H1 (cell line): ENCODE data around the gene CPA4. TPM values are rescaled to one million over a fixed set of nuclear protein-coding genes. Genes with fewer than 3 reads are reported as not detected.

Experiments used
- CTCF ChIA-PET: fragments of 300-600 bp; sonication (Branson Sonifier 250); formaldehyde crosslinking; loops from one replicate; lab custom pipeline; 2021; ENCODE audit not compliant: partially characterized antibody; lab: Charles Lee
- POLR2A ChIA-PET: fragments of 300-600 bp; sonication (Branson Sonifier 250); formaldehyde crosslinking; loops from one replicate; lab custom pipeline; 2021; ENCODE audit warnings: inconsistent platforms; ENCODE audit not compliant: partially characterized antibody; lab: Charles Lee
- DNase-seq, 2 experiments: peaks; one replicate each; pipeline versions ENCODE4 v3.0.0 to v3.0.0-alpha.2; 2010 to 2022; ENCODE audit warnings: low spot score in 2 of 2, low read depth in 1 of 2, mixed read lengths in 1 of 2
- FAIRE-seq: peaks from 2 replicates; lab custom pipeline; 2011; peaks lifted over from hg19 to GRCh38; lab: Jason Lieb, UNC
- H2AFZ ChIP-seq: 2 replicates; pipeline ENCODE4 v1.8.1; 2012; ENCODE audit warnings: low read length, inconsistent platforms
- H2AK5ac ChIP-seq: 2 replicates; pipeline ENCODE4 v1.6.1; 2013; ENCODE audit warnings: low read depth, low read length
- H2BK120ac ChIP-seq: replicated peaks from 2 replicates; pipeline ENCODE3; 2013; ENCODE audit warnings: low read depth, low read length, inconsistent platforms
- H2BK12ac ChIP-seq: 2 replicates; pipeline ENCODE4 v1.6.1; 2013; ENCODE audit warnings: low read depth, low read length
- H2BK15ac ChIP-seq: 2 replicates; pipeline ENCODE4 v1.6.1; 2013; ENCODE audit warnings: low read length
- H2BK20ac ChIP-seq: 2 replicates; pipeline ENCODE4 v1.6.1; 2013; ENCODE audit warnings: low read length
- H2BK5ac ChIP-seq: 2 replicates; pipeline ENCODE4 v1.6.1; 2013; ENCODE audit warnings: low read depth, low read length
- H3K14ac ChIP-seq: 2 replicates; pipeline ENCODE4 v1.6.1; 2013; ENCODE audit warnings: inconsistent platforms; ENCODE audit not compliant: insufficient read length
- H3K18ac ChIP-seq: 2 replicates; pipeline ENCODE4 v1.6.1; 2013; ENCODE audit warnings: low read length; ENCODE audit errors: extremely low read depth
- H3K23ac ChIP-seq: 2 replicates; pipeline ENCODE4 v1.6.1; 2013; ENCODE audit warnings: inconsistent platforms; ENCODE audit not compliant: insufficient read length
- H3K23me2 ChIP-seq: 2 replicates; pipeline ENCODE4 v1.6.1; 2013; ENCODE audit warnings: low read depth, low read length
- H3K27ac ChIP-seq: 2 replicates; pipeline ENCODE4 v1.6.1; 2011; ENCODE audit warnings: low read depth, low read length, inconsistent platforms
- H3K27me3 ChIP-seq, 4 experiments: replicated peaks in 1 of 4; 1 replicate in 1 of 4; 2 replicates in 3 of 4; pipeline versions ENCODE4 v1.6.1 to v1.8.1; 2011 to 2013; ENCODE audit warnings: low read length in 3 of 4, mild to moderate bottlenecking in 3 of 4, inconsistent platforms in 2 of 4, mixed read lengths in 2 of 4, moderate library complexity in 1 of 4; ENCODE audit not compliant: control insufficient read depth in 3 of 4, insufficient read depth in 3 of 4; ENCODE audit errors: extremely low read depth in 1 of 4
- H3K36me3 ChIP-seq, 4 experiments: 2 replicates each; pipeline versions ENCODE4 v1.6.1 to v1.8.1; 2011 to 2013; ENCODE audit warnings: mild to moderate bottlenecking in 4 of 4, low read length in 3 of 4, moderate library complexity in 2 of 4, control low read depth in 1 of 4, inconsistent platforms in 1 of 4; ENCODE audit not compliant: insufficient read depth in 4 of 4, control insufficient read depth in 2 of 4
- H3K4ac ChIP-seq: replicated peaks from 2 replicates; pipeline ENCODE3; 2013; ENCODE audit warnings: low read length, low read depth, mixed read lengths, inconsistent platforms; ENCODE audit not compliant: insufficient read length
- H3K4me1 ChIP-seq, 4 experiments: replicated peaks in 1 of 4; 1 replicate in 1 of 4; 2 replicates in 3 of 4; pipeline versions ENCODE4 v1.6.1 to v1.8.1; 2011 to 2013; ENCODE audit warnings: low read length in 3 of 4, inconsistent platforms in 2 of 4, mixed read lengths in 1 of 4; ENCODE audit not compliant: insufficient read depth in 4 of 4, control insufficient read depth in 3 of 4
- H3K4me2 ChIP-seq, 2 experiments: 2 replicates each; pipeline versions ENCODE4 v1.6.1 to v1.8.1; 2011 to 2013; ENCODE audit warnings: low read depth in 2 of 2, low read length in 2 of 2, control low read depth in 1 of 2, inconsistent platforms in 1 of 2, mild to moderate bottlenecking in 1 of 2; ENCODE audit not compliant: insufficient read depth in 1 of 2
- H3K4me3 ChIP-seq, 4 experiments: fragments of 200-600, 300-600 bp in 1 of 4; sonication (generic), shearing (Covaris generic), sonication (Bioruptor Twin) in 1 of 4; 2 replicates each; pipeline versions ENCODE4 v1.5.1 to v1.8.1; 2011 to 2016; ENCODE audit warnings: low read length in 4 of 4, low read depth in 3 of 4, control low read depth in 2 of 4, inconsistent platforms in 2 of 4, mild to moderate bottlenecking in 2 of 4, mixed read lengths in 1 of 4, moderate library complexity in 1 of 4; ENCODE audit not compliant: insufficient read depth in 2 of 4; ENCODE audit errors: extremely low read depth in 1 of 4
- H3K56ac ChIP-seq: replicated peaks from 2 replicates; pipeline ENCODE3; 2013; ENCODE audit warnings: low read depth, mild to moderate bottlenecking, mixed read lengths, low read length, inconsistent platforms; ENCODE audit not compliant: insufficient read length
- H3K79me1 ChIP-seq: 2 replicates; pipeline ENCODE4 v1.6.1; 2013; ENCODE audit warnings: low read depth, low read length, control low read depth
- H3K79me2 ChIP-seq, 2 experiments: 2 replicates each; pipeline versions ENCODE4 v1.6.1 to v1.8.1; 2012 to 2013; ENCODE audit warnings: low read length in 2 of 2, mild to moderate bottlenecking in 2 of 2, inconsistent platforms in 1 of 2; ENCODE audit not compliant: insufficient read depth in 2 of 2, control insufficient read depth in 1 of 2
- H3K9ac ChIP-seq, 4 experiments: replicated peaks in 1 of 4; 1 replicate in 1 of 4; 2 replicates in 3 of 4; pipeline versions ENCODE4 v1.6.1 to v1.8.1; 2011 to 2013; ENCODE audit warnings: low read depth in 3 of 4, low read length in 3 of 4, control low read depth in 2 of 4, mild to moderate bottlenecking in 2 of 4, moderate library complexity in 2 of 4, inconsistent platforms in 1 of 4; ENCODE audit errors: extremely low read depth in 1 of 4
- H3K9me3 ChIP-seq, 2 experiments: 2 replicates each; pipeline versions ENCODE4 v1.6.1 to v1.8.1; 2012 to 2013; ENCODE audit warnings: mild to moderate bottlenecking in 2 of 2, moderate library complexity in 2 of 2, control low read depth in 1 of 2, inconsistent platforms in 1 of 2, low read depth in 1 of 2, low read length in 1 of 2, mixed read lengths in 1 of 2; ENCODE audit not compliant: insufficient read depth in 2 of 2
- H4K20me1 ChIP-seq, 2 experiments: replicated peaks in 1 of 2; 2 replicates each; pipeline versions ENCODE3 to v1.8.1; 2011 to 2013; ENCODE audit warnings: inconsistent platforms in 2 of 2, low read length in 2 of 2, mild to moderate bottlenecking in 1 of 2; ENCODE audit not compliant: insufficient read depth in 2 of 2, control insufficient read depth in 1 of 2
- H4K5ac ChIP-seq: 2 replicates; pipeline ENCODE4 v1.6.1; 2013; ENCODE audit warnings: low read length, low read depth, mixed read lengths, inconsistent platforms; ENCODE audit not compliant: insufficient read length
- H4K8ac ChIP-seq: 2 replicates; pipeline ENCODE4 v1.8.0; 2013; ENCODE audit warnings: mild to moderate bottlenecking, moderate library complexity, low read length, inconsistent platforms; ENCODE audit not compliant: insufficient read depth; ENCODE audit errors: extremely low read depth
- H4K91ac ChIP-seq: replicated peaks from 2 replicates; pipeline ENCODE3; 2013; ENCODE audit warnings: low read length, mixed read lengths, inconsistent platforms; ENCODE audit not compliant: insufficient read length
- ASH2L ChIP-seq: fragments of 200-600, 300-600 bp; sonication (generic); IDR thresholded peaks from one replicate; pipeline ENCODE4 v1.7.1; 2017; ENCODE audit warnings: low read length
- BCL11A ChIP-seq, 2 experiments: IDR thresholded peaks; one replicate each; pipeline ENCODE4 v1.6.1; 2011; ENCODE audit warnings: low read depth in 2 of 2, low read length in 2 of 2, mild to moderate bottlenecking in 2 of 2
- CBX5 ChIP-seq: fragments of 300-800, 300-1000 bp; sonication (generic); IDR thresholded peaks from 2 replicates; pipeline ENCODE4 v1.7.1; 2016; ENCODE audit warnings: antibody characterized with exemption, low read length, low read depth
- CREB1 ChIP-seq: IDR thresholded peaks from 2 replicates; pipeline ENCODE4 v1.6.1; 2012; ENCODE audit warnings: inconsistent platforms
- CTCF ChIP-seq, 3 experiments: IDR thresholded peaks; 1 replicate in 2 of 3; 2 replicates in 1 of 3; pipeline versions ENCODE4 v1.5.1 to v1.6.1; 2011; ENCODE audit warnings: low read length in 3 of 3, mild to moderate bottlenecking in 3 of 3, inconsistent platforms in 2 of 3, low read depth in 1 of 3, moderate library complexity in 1 of 3; ENCODE audit not compliant: insufficient read depth in 1 of 3; ENCODE audit errors: control extremely low read depth in 1 of 3
- NRF1 ChIP-seq: IDR thresholded peaks from 2 replicates; pipeline ENCODE4 v1.6.1; 2011; ENCODE audit warnings: mild to moderate bottlenecking, low read depth, low read length, improper control_type of control experiment
- POLR2AphosphoS5 ChIP-seq: IDR thresholded peaks from 2 replicates; pipeline ENCODE4 v1.6.1; 2011; ENCODE audit warnings: low read depth, low read length
- SIN3A ChIP-seq, 2 experiments: IDR thresholded peaks in 1 of 2; conservative IDR thresholded peaks in 1 of 2; 2 replicates each; pipeline ENCODE4 v1.6.1; 2011 to 2012; ENCODE audit warnings: low read length in 2 of 2, improper control_type of control experiment in 1 of 2, low read depth in 1 of 2, mild to moderate bottlenecking in 1 of 2
- SP1 ChIP-seq: IDR thresholded peaks from 2 replicates; pipeline ENCODE4 v1.6.1; 2011; ENCODE audit warnings: low read depth, low read length
- SP2 ChIP-seq: IDR thresholded peaks from 2 replicates; pipeline ENCODE4 v1.6.1; 2012; ENCODE audit warnings: mild to moderate bottlenecking, low read length, inconsistent platforms
- SUZ12 ChIP-seq: fragments of 200-600 bp; sonication (generic); IDR thresholded peaks from 2 replicates; pipeline ENCODE4 v1.6.1; 2012; ENCODE audit warnings: mild to moderate bottlenecking, inconsistent platforms, low read length, moderate library complexity, mixed read lengths
- WGBS, 2 experiments: shearing (Covaris generic) in 1 of 2; methylation state at CpG; one replicate each; pipeline versions ENCODE4 v1.1.6 to v1.1.7; 2013 to 2015; ENCODE audit warnings: low lambda C conversion rate in 2 of 2, mixed read lengths in 2 of 2, inconsistent platforms in 1 of 2, low coverage in 1 of 2, missing lambda C conversion rate in 1 of 2; ENCODE audit not compliant: insufficient replicate concordance in 2 of 2, insufficient coverage in 1 of 2, insufficient read length in 1 of 2; ENCODE audit errors: extremely low coverage in 1 of 2, missing lambda C conversion rate in 1 of 2; 5-methylcytosine and 5-hydroxymethylcytosine counted together
- polyA plus RNA-seq, 7 experiments: library from polyadenylated mRNA; depleted of rRNA in 3 of 7; stranded (reverse) in 5 of 7; unstranded in 2 of 7; fragments of >200 nt in 5 of 7; fragments of 200-250 nt in 2 of 7; gene quantifications; 1 replicate in 5 of 7; 2 replicates in 1 of 7; 4 replicates in 1 of 7; pipeline versions ENCODE4 v1.2.1 to v1.2.3, GENCODE V29; 2011 to 2013; ENCODE audit warnings: missing spikeins in 2 of 7, mixed read lengths in 2 of 7
- total RNA-seq: library from RNA; stranded (reverse); fragmentation: NEBNext Ultra II Directional; extraction: Animal tissue kit (Norgen Biotek cat#: 25700); gene quantifications from 2 replicates; pipeline ENCODE4 v1.2.1, GENCODE V29; 2021

The CPA4 gene
- total and polyA plus RNA-seq, 2 of the 8 experiments (the other 6 are each of a cell fraction or from before 2014, with no cell fraction given): 0.03 TPM; not detected in 1

GRCh38 chr7:130268463-130269317, 24.3 kb upstream of the CPA4 start:
- H3K14ac ChIP-seq: no peak overlapping the region
- ChIA-PET CTCF (interaction anchor here (1.1 kb wide), 1 partner anchor 9 kb away, joined by 4 read pairs; no protein-coding TSS in a partner anchor), POLR2A (no interaction called here)
- no peak overlapping the region for H2AFZ ChIP-seq
- peaks cover 6 to 20% (median 13%) of the 10 kb centered on the region in 4 experiments for H3K4me1 ChIP-seq
- FAIRE-seq: no peak
- no peak overlapping the region for H3K4me3 ChIP-seq
- no peaks in the 10 kb centered on the region for H3K79me2 ChIP-seq
- no peak for DNase-seq
- H4K8ac ChIP-seq: no peak overlapping the region
- no peak overlapping the region for H2BK20ac ChIP-seq
- no peak overlapping the region for H3K27ac ChIP-seq
- H3K18ac ChIP-seq: no peak overlapping the region
- H4K20me1 ChIP-seq: no peaks in the 10 kb centered on the region
- H2BK120ac ChIP-seq: no peak overlapping the region
- H2BK12ac ChIP-seq: no peak overlapping the region
- no peaks in the 10 kb centered on the region for H3K79me1 ChIP-seq
- H3K36me3 ChIP-seq: no peaks in the 10 kb centered on the region
- H4K5ac ChIP-seq: no peak overlapping the region
- no peak overlapping the region for H3K56ac ChIP-seq
- no peak overlapping the region for H3K4ac ChIP-seq
- no peak overlapping the region for H3K9ac ChIP-seq
- no peaks in the 10 kb centered on the region; the same call in 1 of the 2 replicates for H3K23me2 ChIP-seq
- WGBS, 2 experiments: 93% methylated on average over 6 of the region's 6 CpGs; no CpG with 5 or more reads in 1 of the 2 experiments
- H2BK5ac ChIP-seq: no peak overlapping the region
- no peak overlapping the region for H3K4me2 ChIP-seq
- no peak overlapping the region for H2AK5ac ChIP-seq
- TF ChIP-seq SP1 (no peak), ASH2L (no peak), SUZ12 (no peak), SP2 (no peak), SIN3A (conservative IDR thresholded peaks at IDR 0.05 in 1 of 2, IDR thresholded peaks at IDR 0.05 in 1 of 2; ENCODE audit: low read depth in 1 of 2, low read length in 2 of 2) (no peak), NRF1 (no peak), POLR2AphosphoS5 (no peak), CBX5 (no peak), BCL11A (IDR thresholded peaks at IDR 0.05; ENCODE audit: low read depth in 2 of 2, low read length in 2 of 2) (no peak), CTCF (IDR thresholded peaks at IDR 0.05; ENCODE audit: control extremely low read depth in 1 of 3, insufficient read depth in 1 of 3, low read depth in 1 of 3, low read length in 3 of 3) (no peak), CREB1 (no peak)
- no peak overlapping the region for H2BK15ac ChIP-seq
- no peak overlapping the region for H4K91ac ChIP-seq
- H3K27me3 ChIP-seq: no peaks in the 10 kb centered on the region
- H3K9me3 ChIP-seq: no peaks in the 10 kb centered on the region
- no peak overlapping the region for H3K23ac ChIP-seq
